ENCODE measurements around the gene EFNA4. TPM values are rescaled to one million over a fixed set of nuclear protein-coding genes. Genes with fewer than 3 reads are reported as not detected.

EFNA4 gene
- total RNA-seq, 1 donor from 2014 or later = 11.8 TPM

DNA sequence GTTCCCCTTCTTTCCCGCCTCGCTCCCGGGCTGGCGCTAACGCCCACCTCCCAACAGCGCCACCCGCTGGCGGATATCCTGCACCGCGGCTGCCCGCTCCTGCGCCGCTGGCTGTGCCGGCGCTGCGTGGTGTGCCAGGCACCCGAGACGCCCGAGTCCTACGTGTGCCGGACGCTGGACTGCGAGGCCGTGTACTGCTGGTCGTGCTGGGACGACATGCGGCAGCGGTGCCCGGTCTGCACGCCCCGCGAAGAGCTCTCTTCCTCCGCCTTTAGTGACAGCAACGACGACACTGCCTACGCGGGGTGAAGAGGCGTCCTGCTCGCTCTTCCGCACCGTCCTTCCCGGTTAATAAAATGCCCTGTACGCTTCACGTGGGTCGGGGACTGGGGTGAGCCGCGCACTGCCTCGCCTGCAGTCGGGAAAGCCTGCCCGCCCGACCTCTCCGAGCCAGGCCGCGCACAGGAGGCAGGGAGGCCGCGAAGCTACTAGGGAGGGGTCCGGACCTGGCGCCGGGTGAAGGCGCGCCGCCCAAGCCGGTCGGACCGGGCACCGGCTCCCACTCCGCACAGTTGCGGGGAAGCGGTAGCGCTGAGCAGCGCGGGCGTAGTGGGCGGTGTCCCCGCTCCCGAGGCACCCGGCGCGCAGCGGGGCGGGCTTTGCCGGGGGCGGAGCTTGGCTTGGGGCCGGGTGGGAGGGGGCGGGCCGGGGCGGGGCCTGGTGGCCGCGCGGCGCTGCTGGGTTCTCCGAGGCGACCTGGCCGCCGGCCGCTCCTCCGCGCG, 12.8 kb upstream of the EFNA4 start, which contains the start of gene ADAM15:
TSS of gene ADAM15 (plus strand) at position 757 of the 782 bp plus-strand sequence. CDS start 71 bp downstream, outside the sequence.
- Mint-ChIP-seq H3K27ac (ENCODE audit: unreplicated experiment) (peak within 1 kb of the TSS; percentile 91), H3K36me3 (ENCODE audit: low read depth, unreplicated experiment) (peaks cover 2% of the 10 kb centered on the region), H3K9me3 (ENCODE audit: unreplicated experiment) (no peaks in the 10 kb centered on the region), H3K27me3 (ENCODE audit: low read depth, unreplicated experiment) (no peaks in the 10 kb centered on the region), H3K4me3 (ENCODE audit: unreplicated experiment) (peak within 1 kb of the TSS; percentile 88), H3K4me1 (ENCODE audit: low read depth, unreplicated experiment) (peaks cover 21% of the 10 kb centered on the region)
- Histone ChIP-seq H3K4me2 (ENCODE audit: low read length) (peak within 1 kb of the TSS; percentile 93), H3K9ac (ENCODE audit: low read length) (peak within 1 kb of the TSS; percentile 74), H4K20me1 (ENCODE audit: insufficient read depth, low read length) (peaks cover 6% of the 10 kb centered on the region), H3K4me3 (ENCODE audit: insufficient read depth, low read depth, low read length) (peak within 1 kb of the TSS; percentile 70), H2AFZ (ENCODE audit: low read depth, low read length) (peak within 1 kb of the TSS; percentile 98), H3K27ac (ENCODE audit: low read depth, low read length) (peak within 1 kb of the TSS; percentile 18), H3K4me1 (ENCODE audit: insufficient read depth, low read length) (peaks cover 24% of the 10 kb centered on the region), H3K27me3 (ENCODE audit: insufficient read depth, low read length) (no peaks in the 10 kb centered on the region), H3K36me3 (ENCODE audit: insufficient read depth, low read length) (no peaks in the 10 kb centered on the region), H3K9me3 (ENCODE audit: insufficient read depth, low read depth, low read length) (no peaks in the 10 kb centered on the region), H3K79me2 (ENCODE audit: insufficient read depth, low read length) (no peaks in the 10 kb centered on the region)
- FAIRE-seq (no peak), DNase-seq (ENCODE audit: low read depth) (peak; percentile 35)
- TF ChIP-seq, protein P1, sequence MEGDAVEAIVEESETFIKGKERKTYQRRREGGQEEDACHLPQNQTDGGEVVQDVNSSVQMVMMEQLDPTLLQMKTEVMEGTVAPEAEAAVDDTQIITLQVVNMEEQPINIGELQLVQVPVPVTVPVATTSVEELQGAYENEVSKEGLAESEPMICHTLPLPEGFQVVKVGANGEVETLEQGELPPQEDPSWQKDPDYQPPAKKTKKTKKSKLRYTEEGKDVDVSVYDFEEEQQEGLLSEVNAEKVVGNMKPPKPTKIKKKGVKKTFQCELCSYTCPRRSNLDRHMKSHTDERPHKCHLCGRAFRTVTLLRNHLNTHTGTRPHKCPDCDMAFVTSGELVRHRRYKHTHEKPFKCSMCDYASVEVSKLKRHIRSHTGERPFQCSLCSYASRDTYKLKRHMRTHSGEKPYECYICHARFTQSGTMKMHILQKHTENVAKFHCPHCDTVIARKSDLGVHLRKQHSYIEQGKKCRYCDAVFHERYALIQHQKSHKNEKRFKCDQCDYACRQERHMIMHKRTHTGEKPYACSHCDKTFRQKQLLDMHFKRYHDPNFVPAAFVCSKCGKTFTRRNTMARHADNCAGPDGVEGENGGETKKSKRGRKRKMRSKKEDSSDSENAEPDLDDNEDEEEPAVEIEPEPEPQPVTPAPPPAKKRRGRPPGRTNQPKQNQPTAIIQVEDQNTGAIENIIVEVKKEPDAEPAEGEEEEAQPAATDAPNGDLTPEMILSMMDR (IDR thresholded peaks at IDR 0.05; ENCODE audit: insufficient read depth, low read depth, low read length) = peak; percentile 67
- TF ChIP-seq EZH2 (IDR thresholded peaks at IDR 0.05; ENCODE audit: insufficient read depth, low read length) = no peak

DNA sequence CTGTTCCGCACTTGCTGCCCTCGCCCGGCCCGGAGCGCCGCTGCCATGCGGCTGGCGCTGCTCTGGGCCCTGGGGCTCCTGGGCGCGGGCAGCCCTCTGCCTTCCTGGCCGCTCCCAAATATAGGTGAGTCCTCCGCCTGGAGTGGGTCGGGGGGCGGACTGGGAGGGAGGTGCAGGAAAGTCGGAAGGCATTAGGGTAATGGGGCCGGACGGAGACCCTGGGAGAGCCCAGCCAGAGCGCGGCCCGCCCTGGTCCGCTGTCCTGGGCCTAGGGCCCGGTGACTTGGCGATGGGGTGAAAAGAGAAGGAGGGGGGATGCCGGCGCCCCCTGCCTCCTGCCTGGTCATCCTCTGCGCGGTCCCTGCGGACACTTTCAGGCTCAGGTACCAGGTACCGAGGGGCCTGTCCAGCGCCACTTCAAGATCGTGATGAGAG, 12.2 kb upstream of the EFNA4 start:
- peaks cover 6% of the 10 kb centered on the region for H4K20me1 ChIP-seq (ENCODE audit: insufficient read depth, low read length)
- H3K79me2 ChIP-seq (ENCODE audit: insufficient read depth, low read length) = no peaks in the 10 kb centered on the region
- peak overlapping the region; percentile 79 for H3K4me3 Mint-ChIP-seq (ENCODE audit: unreplicated experiment)
- H3K27me3 Mint-ChIP-seq (ENCODE audit: low read depth, unreplicated experiment) = no peaks in the 10 kb centered on the region
- H3K36me3 ChIP-seq (ENCODE audit: insufficient read depth, low read length) = no peaks in the 10 kb centered on the region
- H3K27ac ChIP-seq (ENCODE audit: low read depth, low read length) = peak overlapping the region; percentile 18
- no peaks in the 10 kb centered on the region for H3K27me3 ChIP-seq (ENCODE audit: insufficient read depth, low read length)
- TF ChIP-seq EZH2 (IDR thresholded peaks at IDR 0.05; ENCODE audit: insufficient read depth, low read length) = no peak
- peak overlapping the region; percentile 70 for H3K4me3 ChIP-seq (ENCODE audit: insufficient read depth, low read depth, low read length)
- H3K4me2 ChIP-seq (ENCODE audit: low read length) = peak overlapping the region; percentile 93
- peaks cover 22% of the 10 kb centered on the region for H3K4me1 ChIP-seq (ENCODE audit: insufficient read depth, low read length)
- no peak overlapping the region for H3K27ac Mint-ChIP-seq (ENCODE audit: unreplicated experiment)
- DNase-seq (ENCODE audit: low read depth) = no peak
- H2AFZ ChIP-seq (ENCODE audit: low read depth, low read length) = peak overlapping the region; percentile 93
- no peaks in the 10 kb centered on the region for H3K9me3 Mint-ChIP-seq (ENCODE audit: unreplicated experiment)
- peaks cover 20% of the 10 kb centered on the region for H3K4me1 Mint-ChIP-seq (ENCODE audit: low read depth, unreplicated experiment)
- no peak for FAIRE-seq
- H3K9ac ChIP-seq (ENCODE audit: low read length) = peak overlapping the region; percentile 72
- no peaks in the 10 kb centered on the region for H3K9me3 ChIP-seq (ENCODE audit: insufficient read depth, low read depth, low read length)
- H3K36me3 Mint-ChIP-seq (ENCODE audit: low read depth, unreplicated experiment) = peaks cover 8% of the 10 kb centered on the region

DNA sequence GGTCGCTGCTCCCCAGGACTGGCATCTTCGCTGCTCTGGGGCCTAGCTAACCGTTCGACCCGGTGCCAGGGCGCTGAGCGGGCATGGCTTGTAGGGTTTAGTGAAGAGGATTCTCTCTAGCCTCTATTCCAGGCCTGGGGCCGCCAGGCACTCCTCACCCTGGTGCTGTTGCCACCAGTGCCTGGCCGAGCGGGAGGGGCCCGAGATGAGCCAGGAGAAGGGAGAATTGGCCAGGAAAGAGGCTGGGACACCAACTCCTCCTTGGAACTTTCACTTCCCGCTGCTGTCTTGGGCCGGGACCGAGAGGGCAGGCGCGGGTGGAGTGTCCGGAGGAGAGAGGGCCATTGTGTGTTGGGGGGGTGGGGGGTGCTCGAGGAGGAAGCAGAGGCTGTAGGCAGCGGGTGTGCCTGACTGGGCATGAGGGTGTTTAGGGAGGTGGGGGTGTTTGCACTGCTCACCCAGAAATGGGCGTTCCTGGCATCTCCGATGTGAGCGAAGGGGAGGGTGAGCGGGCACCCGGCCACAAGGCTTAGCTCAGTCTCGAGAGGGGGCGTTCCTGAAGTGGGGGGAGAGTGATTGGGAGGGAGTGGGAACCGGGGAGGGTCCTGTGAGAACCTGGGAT, 11.7 kb upstream of the EFNA4 start:
- H3K9me3 ChIP-seq (ENCODE audit: insufficient read depth, low read depth, low read length) = no peaks in the 10 kb centered on the region
- H3K4me2 ChIP-seq (ENCODE audit: low read length) = peak overlapping the region; percentile 93
- peaks cover 22% of the 10 kb centered on the region for H3K4me1 ChIP-seq (ENCODE audit: insufficient read depth, low read length)
- no peak overlapping the region for H3K27ac ChIP-seq (ENCODE audit: low read depth, low read length)
- Mint-ChIP-seq H3K4me3 (ENCODE audit: unreplicated experiment) (peak overlapping the region; percentile 79), H3K4me1 (ENCODE audit: low read depth, unreplicated experiment) (peaks cover 20% of the 10 kb centered on the region), H3K27me3 (ENCODE audit: low read depth, unreplicated experiment) (no peaks in the 10 kb centered on the region), H3K36me3 (ENCODE audit: low read depth, unreplicated experiment) (peaks cover 11% of the 10 kb centered on the region), H3K27ac (ENCODE audit: unreplicated experiment) (no peak overlapping the region), H3K9me3 (ENCODE audit: unreplicated experiment) (no peaks in the 10 kb centered on the region)
- no peak for FAIRE-seq
- H3K27me3 ChIP-seq (ENCODE audit: insufficient read depth, low read length) = no peaks in the 10 kb centered on the region
- no peak for DNase-seq (ENCODE audit: low read depth)
- H3K4me3 ChIP-seq (ENCODE audit: insufficient read depth, low read depth, low read length) = peak overlapping the region; percentile 70
- H4K20me1 ChIP-seq (ENCODE audit: insufficient read depth, low read length) = peaks cover 6% of the 10 kb centered on the region
- peak overlapping the region; percentile 93 for H2AFZ ChIP-seq (ENCODE audit: low read depth, low read length)
- no peak for TF ChIP-seq EZH2 (IDR thresholded peaks at IDR 0.05; ENCODE audit: insufficient read depth, low read length)
- TF ChIP-seq, protein P1 (IDR thresholded peaks at IDR 0.05; ENCODE audit: insufficient read depth, low read depth, low read length) = no peak
- no peaks in the 10 kb centered on the region for H3K36me3 ChIP-seq (ENCODE audit: insufficient read depth, low read length)
- no peaks in the 10 kb centered on the region for H3K79me2 ChIP-seq (ENCODE audit: insufficient read depth, low read length)
- peak overlapping the region; percentile 72 for H3K9ac ChIP-seq (ENCODE audit: low read length)
